Panc1 (cell line): ENCODE measurements around the gene FAM118A. TPM values are rescaled to one million over a fixed set of nuclear protein-coding genes. Genes with fewer than 3 reads are reported as not detected.

Experiments used
- ATAC-seq: fragments of 200-7000 bp; cut with Tn5 transposase; 2 replicates; pipeline ENCODE4 v1.9.1; 2020; ENCODE audit warnings: mild to moderate bottlenecking, moderate library complexity
- BruUV-seq: library from RNA; stranded (reverse); fragments of 400-500 nt; replicated peaks from 2 replicates; lab custom pipeline; 2021; lab: Mats Ljungman, UMichigan
- CTCF ChIA-PET: fragments of 300-600 bp; sonication (Branson Sonifier 250); formaldehyde crosslinking; loops from one replicate; lab custom pipeline; 2022; ENCODE audit warnings: antibody characterized with exemption; lab: Charles Lee
- POLR2A ChIA-PET: fragments of 300-600 bp; sonication (Branson Sonifier 250); formaldehyde crosslinking; loops from one replicate; lab custom pipeline; 2022; ENCODE audit warnings: antibody characterized with exemption; lab: Charles Lee
- DNase-seq: peaks from one replicate; pipeline ENCODE4 v3.0.0-alpha.2; 2010; ENCODE audit warnings: low read depth, low spot score
- H3K27ac ChIP-seq: 2 replicates; pipeline ENCODE4 v1.5.1; 2011; ENCODE audit warnings: mild to moderate bottlenecking, low read length, inconsistent platforms
- H3K27me3 ChIP-seq: fragments of 200-500 bp; sonication (Bioruptor generic); 2 replicates; pipeline ENCODE4 v1.6.0; 2014; ENCODE audit warnings: low read length, inconsistent platforms; ENCODE audit not compliant: control insufficient read depth, insufficient read depth
- H3K36me3 ChIP-seq: fragments of 200-500 bp; sonication (Bioruptor generic); 2 replicates; pipeline ENCODE4 v1.5.1; 2014; ENCODE audit warnings: inconsistent platforms, mild to moderate bottlenecking, low read length, moderate library complexity; ENCODE audit not compliant: control insufficient read depth, insufficient read depth
- H3K4me1 ChIP-seq: 2 replicates; pipeline ENCODE4 v1.5.1; 2011; ENCODE audit warnings: inconsistent platforms, mild to moderate bottlenecking, low read length, moderate library complexity; ENCODE audit not compliant: control insufficient read depth, insufficient read depth
- H3K4me3 ChIP-seq, 2 experiments: 2 replicates each; pipeline ENCODE4 v1.5.1; 2011 to 2012; ENCODE audit warnings: low read depth in 2 of 2, low read length in 2 of 2, mild to moderate bottlenecking in 2 of 2, inconsistent platforms in 1 of 2, moderate library complexity in 1 of 2
- H3K9me3 ChIP-seq: fragments of 200-500 bp; sonication (Bioruptor generic); 2 replicates; pipeline ENCODE4 v1.5.1; 2014; ENCODE audit warnings: low read depth, mild to moderate bottlenecking, inconsistent platforms, low read length, moderate library complexity; ENCODE audit not compliant: control insufficient read depth, insufficient read depth
- POLR2AphosphoS5 ChIP-seq: IDR thresholded peaks from 2 replicates; pipeline ENCODE4 v1.6.1; 2012; ENCODE audit warnings: mild to moderate bottlenecking, low read depth, low read length, moderate library complexity
- SIN3A ChIP-seq: IDR thresholded peaks from 2 replicates; pipeline ENCODE4 v1.6.1; 2012; ENCODE audit warnings: low read depth, mild to moderate bottlenecking, low read length, moderate library complexity, borderline replicate concordance; ENCODE audit not compliant: insufficient read depth
- TCF7L2 ChIP-seq: IDR thresholded peaks from 2 replicates; pipeline ENCODE4 v1.6.1; 2011; ENCODE audit warnings: mild to moderate bottlenecking, low read depth, low read length, inconsistent platforms
- in situ Hi-C: cut with HindIII; loops from 2 replicates; pipeline ENCODE4 v1.10.0; 2016; ENCODE audit warnings: low sequenced_read_pairs, low pct_unique_long_range_greater_than_20kb
- intact Hi-C: fragments of 100-400 bp; cut with micrococcal nuclease; formaldehyde crosslinking; loops from one replicate; pipeline ENCODE4 v1.10.0; 2022; ENCODE audit not compliant: unreplicated experiment
- total RNA-seq: library from RNA; stranded (reverse); gene quantifications from one replicate; pipeline ENCODE4 v1.2.1, GENCODE V29; 2021; ENCODE audit not compliant: unreplicated experiment
- TF ChIP-seq, protein P1 (sequence below): fragments of 450-650 bp; IDR thresholded peaks from 2 replicates; pipeline ENCODE4 v1.5.1; 2017; ENCODE audit warnings: mild to moderate bottlenecking
- TF ChIP-seq, protein P2 (sequence below), 2 experiments: IDR thresholded peaks; 2 replicates each; pipeline ENCODE4 v1.6.1; 2011 to 2012; ENCODE audit warnings: low read depth in 2 of 2, control low read depth in 1 of 2, low read length in 1 of 2, mild to moderate bottlenecking in 1 of 2, moderate library complexity in 1 of 2; ENCODE audit not compliant: insufficient read depth in 1 of 2

The FAM118A gene
- total RNA-seq, 1 experiment from 2014 or later, result 73.2 TPM

DNA sequence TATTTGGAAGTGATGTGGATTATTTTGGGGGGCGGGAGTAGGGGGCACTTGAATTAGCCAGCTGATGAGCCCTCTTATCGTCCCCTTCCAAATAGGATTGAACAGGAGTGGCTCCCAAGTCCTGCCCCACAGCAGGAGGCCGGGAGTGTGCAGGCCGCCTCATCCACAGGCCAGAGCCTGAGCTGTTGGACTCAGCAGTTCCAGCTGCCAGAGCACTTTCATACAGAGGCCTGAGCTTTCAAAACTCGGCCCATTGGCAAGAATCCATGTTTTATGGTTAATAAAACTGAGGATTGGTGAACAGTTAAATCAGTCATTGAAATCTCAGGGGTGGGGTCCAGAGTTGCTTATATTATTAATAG lies 9.6 kb downstream of the FAM118A start:
- ATAC-seq (no peak), DNase-seq (no peak)
- Histone ChIP-seq H3K36me3 (no peaks in the 10 kb centered on the region; the same call in 1 of the 2 replicates), H3K4me3 (no peak overlapping the region), H3K27me3 (no peaks in the 10 kb centered on the region), H3K9me3 (no peaks in the 10 kb centered on the region), H3K4me1 (peaks cover 9% of the 10 kb centered on the region; the same call in 1 of the 2 replicates), H3K27ac (no peak overlapping the region)
- intact Hi-C loops, result no loop called here
- in situ Hi-C loops, result no loop called here
- CTCF ChIA-PET, result no interaction called here
- POLR2A ChIA-PET, result no interaction called here
- TF ChIP-seq, protein P1, sequence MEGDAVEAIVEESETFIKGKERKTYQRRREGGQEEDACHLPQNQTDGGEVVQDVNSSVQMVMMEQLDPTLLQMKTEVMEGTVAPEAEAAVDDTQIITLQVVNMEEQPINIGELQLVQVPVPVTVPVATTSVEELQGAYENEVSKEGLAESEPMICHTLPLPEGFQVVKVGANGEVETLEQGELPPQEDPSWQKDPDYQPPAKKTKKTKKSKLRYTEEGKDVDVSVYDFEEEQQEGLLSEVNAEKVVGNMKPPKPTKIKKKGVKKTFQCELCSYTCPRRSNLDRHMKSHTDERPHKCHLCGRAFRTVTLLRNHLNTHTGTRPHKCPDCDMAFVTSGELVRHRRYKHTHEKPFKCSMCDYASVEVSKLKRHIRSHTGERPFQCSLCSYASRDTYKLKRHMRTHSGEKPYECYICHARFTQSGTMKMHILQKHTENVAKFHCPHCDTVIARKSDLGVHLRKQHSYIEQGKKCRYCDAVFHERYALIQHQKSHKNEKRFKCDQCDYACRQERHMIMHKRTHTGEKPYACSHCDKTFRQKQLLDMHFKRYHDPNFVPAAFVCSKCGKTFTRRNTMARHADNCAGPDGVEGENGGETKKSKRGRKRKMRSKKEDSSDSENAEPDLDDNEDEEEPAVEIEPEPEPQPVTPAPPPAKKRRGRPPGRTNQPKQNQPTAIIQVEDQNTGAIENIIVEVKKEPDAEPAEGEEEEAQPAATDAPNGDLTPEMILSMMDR, result no peak
- no peak for TF ChIP-seq SIN3A
- TF ChIP-seq, protein P2, sequence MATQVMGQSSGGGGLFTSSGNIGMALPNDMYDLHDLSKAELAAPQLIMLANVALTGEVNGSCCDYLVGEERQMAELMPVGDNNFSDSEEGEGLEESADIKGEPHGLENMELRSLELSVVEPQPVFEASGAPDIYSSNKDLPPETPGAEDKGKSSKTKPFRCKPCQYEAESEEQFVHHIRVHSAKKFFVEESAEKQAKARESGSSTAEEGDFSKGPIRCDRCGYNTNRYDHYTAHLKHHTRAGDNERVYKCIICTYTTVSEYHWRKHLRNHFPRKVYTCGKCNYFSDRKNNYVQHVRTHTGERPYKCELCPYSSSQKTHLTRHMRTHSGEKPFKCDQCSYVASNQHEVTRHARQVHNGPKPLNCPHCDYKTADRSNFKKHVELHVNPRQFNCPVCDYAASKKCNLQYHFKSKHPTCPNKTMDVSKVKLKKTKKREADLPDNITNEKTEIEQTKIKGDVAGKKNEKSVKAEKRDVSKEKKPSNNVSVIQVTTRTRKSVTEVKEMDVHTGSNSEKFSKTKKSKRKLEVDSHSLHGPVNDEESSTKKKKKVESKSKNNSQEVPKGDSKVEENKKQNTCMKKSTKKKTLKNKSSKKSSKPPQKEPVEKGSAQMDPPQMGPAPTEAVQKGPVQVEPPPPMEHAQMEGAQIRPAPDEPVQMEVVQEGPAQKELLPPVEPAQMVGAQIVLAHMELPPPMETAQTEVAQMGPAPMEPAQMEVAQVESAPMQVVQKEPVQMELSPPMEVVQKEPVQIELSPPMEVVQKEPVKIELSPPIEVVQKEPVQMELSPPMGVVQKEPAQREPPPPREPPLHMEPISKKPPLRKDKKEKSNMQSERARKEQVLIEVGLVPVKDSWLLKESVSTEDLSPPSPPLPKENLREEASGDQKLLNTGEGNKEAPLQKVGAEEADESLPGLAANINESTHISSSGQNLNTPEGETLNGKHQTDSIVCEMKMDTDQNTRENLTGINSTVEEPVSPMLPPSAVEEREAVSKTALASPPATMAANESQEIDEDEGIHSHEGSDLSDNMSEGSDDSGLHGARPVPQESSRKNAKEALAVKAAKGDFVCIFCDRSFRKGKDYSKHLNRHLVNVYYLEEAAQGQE (IDR thresholded peaks at IDR 0.05; ENCODE audit: insufficient read depth in 1 of 2, low read depth in 2 of 2, low read length in 1 of 2), result no peak
- TF ChIP-seq TCF7L2, result no peak
- no peak for TF ChIP-seq POLR2AphosphoS5
- no TSS peak for BruUV-seq

DNA sequence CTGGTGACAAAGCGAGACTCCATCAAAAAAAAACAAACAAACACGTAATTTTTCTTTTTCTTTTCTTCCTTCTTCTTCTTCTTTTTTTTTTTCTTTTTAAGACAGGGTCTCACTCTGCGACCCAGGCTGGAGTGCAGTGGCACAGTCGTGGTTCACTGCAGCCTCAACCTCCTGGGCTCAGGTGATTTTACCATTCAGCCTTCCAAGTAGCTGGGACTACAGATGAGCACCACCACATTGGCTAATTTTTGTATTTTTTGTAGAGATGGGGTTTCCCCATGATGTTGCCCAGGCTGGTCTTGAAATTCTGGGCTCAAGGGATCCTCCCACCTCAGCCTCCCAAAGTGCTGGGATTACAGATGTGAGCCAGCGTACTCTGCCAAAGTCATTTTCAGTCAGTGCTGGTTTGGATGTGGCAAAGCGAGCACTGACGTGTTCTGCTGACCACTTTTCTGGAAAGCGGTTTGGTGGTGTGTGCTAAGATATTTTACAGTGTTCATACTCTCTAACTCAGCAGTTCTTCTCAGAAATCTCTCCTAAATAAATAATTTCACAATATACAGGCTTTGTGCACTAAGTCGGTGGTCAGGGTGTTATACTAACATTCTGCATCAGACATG lies 10.7 kb downstream of the FAM118A start:
- no peaks in the 10 kb centered on the region for H3K27me3 ChIP-seq
- no peak overlapping the region for H3K4me3 ChIP-seq
- TF ChIP-seq, protein P1, result no peak
- TF ChIP-seq TCF7L2 (no peak), POLR2AphosphoS5 (no peak), SIN3A (no peak)
- TF ChIP-seq, protein P2 (IDR thresholded peaks at IDR 0.05; ENCODE audit: insufficient read depth in 1 of 2, low read depth in 2 of 2, low read length in 1 of 2), result no peak
- ChIA-PET POLR2A (no interaction called here), CTCF (no interaction called here)
- no TSS peak for BruUV-seq
- DNase-seq (no peak), ATAC-seq (no peak)
- H3K36me3 ChIP-seq, result no peaks in the 10 kb centered on the region; the same call in 1 of the 2 replicates
- intact Hi-C loops (no loop called here), in situ Hi-C loops (no loop called here)
- no peak overlapping the region for H3K27ac ChIP-seq
- H3K9me3 ChIP-seq, result no peaks in the 10 kb centered on the region
- H3K4me1 ChIP-seq, result peaks cover 9% of the 10 kb centered on the region; the same call in 1 of the 2 replicates
